GM13976 (cell line): ENCODE data around the gene SLC9B2.

Source experiments
- DNase-seq: peaks from one replicate; pipeline ENCODE4 v3.0.0; 2012; ENCODE audit warnings: low spot score
- CTCF ChIP-seq: IDR thresholded peaks from 2 replicates; pipeline ENCODE4 v1.5.1; 2012; ENCODE audit warnings: borderline replicate concordance, mild to moderate bottlenecking; ENCODE audit not compliant: insufficient read depth; ENCODE audit errors: extremely low read depth, missing control alignments, control extremely low read depth
- in situ Hi-C: fragments of 300-500 bp; cut with MboI; formaldehyde crosslinking; loops from one replicate; pipeline ENCODE4 v1.12.0; 2022; ENCODE audit warnings: low sequenced_read_pairs, mixed read lengths, inconsistent platforms; ENCODE audit not compliant: unreplicated experiment

SLC9B2 gene

GRCh38 chr4:103060453-103061148 lies 16.0 kb downstream of the SLC9B2 start:
- DNase-seq, result no peak
- TF ChIP-seq CTCF, result no peak
- in situ Hi-C loops, result no loop called here

GRCh38 chr4:103054030-103054429 lies 22.5 kb downstream of the SLC9B2 start:
- no peak for TF ChIP-seq CTCF
- in situ Hi-C loops, result no loop called here

GRCh38 chr4:103052779-103053178 lies 23.8 kb downstream of the SLC9B2 start:
- no peak for TF ChIP-seq CTCF
- in situ Hi-C loops, result no loop called here
- no peak for DNase-seq

More at GRCh38 chr4:103054030-103054429, 22.5 kb downstream of the SLC9B2 start:
- DNase-seq, result no peak

- TF ChIP-seq CTCF, result no peak
- in situ Hi-C loops, result no loop called here
- no peak for DNase-seq
Observed at GRCh38 chr4:103052145-103052544, 24.4 kb downstream of the SLC9B2 start.

GRCh38 chr4:103050736-103051436 lies 25.7 kb downstream of the SLC9B2 start:
- in situ Hi-C loops, result no loop called here
- no peak for DNase-seq
- TF ChIP-seq CTCF, result no peak

- in situ Hi-C loops, result no loop called here
- TF ChIP-seq CTCF, result peak; percentile 57
- no peak for DNase-seq
Observed at GRCh38 chr4:103046416-103047290, 29.9 kb downstream of the SLC9B2 start.
